Raji (cell line): ENCODE results near the gene SCGB1C1.

Source experiments
- POLR2A ChIP-seq: IDR thresholded peaks from 2 replicates; pipeline ENCODE4 v1.6.1; 2011; ENCODE audit warnings: low read depth, low read length, control low read depth; ENCODE audit not compliant: insufficient read depth

Gene SCGB1C1

DNA sequence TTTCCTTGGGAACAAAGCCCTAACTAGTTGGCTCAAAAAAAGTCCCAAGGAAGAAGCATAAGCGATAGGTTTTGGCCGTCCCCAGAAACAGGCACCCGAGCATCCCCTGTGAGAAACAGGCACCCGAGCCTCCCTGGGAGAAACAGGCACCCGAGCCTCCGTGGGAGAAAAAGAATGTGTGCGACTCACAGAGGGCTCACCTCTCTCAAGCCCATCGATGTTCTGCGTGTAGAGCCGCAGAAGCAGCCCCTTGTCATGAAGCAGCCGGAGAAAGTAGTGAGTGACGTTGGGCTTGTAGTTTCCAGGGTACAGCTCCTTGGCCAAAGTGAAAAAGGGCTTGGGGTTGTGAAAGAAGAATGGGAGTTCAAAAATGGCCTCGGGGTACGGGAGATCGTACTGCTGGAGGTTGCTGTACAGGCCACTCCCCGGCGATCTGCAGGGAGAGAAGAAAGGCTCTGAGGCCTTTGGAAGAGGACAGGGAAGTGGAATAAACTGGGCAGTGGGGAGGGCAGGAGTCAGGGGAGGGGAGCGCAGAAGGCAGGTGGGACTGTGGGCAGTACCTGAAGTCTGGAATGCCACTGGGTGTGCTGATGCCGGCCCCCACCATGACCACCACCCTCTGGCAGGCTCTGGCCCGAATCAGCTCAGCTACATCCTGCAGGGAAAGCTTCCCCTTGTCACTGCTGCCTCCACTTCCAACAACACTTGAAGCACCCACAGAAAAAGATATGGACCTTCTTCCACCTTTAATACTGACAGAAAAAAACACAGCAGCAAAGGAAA lies 40.1 kb downstream of the SCGB1C1 start:
- no peak for TF ChIP-seq POLR2A

DNA sequence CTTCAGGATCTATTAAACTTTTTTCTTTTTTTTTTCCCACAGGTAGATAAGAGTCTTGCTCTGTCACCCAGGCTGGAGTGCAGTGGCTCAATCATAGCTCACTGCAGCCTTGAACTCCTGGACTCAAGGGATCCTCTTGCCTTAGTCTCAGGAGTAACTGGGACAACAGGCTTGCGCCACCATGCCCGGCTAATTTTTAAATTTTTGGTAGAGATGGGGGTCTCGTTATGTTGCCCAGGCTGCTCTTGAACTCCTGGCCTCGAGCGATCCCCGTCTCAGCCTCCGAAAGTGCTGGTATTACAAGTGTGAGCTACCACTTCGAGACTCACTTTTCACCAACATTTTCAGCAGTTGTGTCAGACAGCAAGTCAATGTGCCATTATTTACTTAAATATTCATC lies 42.3 kb downstream of the SCGB1C1 start:
- no peak for TF ChIP-seq POLR2A

DNA sequence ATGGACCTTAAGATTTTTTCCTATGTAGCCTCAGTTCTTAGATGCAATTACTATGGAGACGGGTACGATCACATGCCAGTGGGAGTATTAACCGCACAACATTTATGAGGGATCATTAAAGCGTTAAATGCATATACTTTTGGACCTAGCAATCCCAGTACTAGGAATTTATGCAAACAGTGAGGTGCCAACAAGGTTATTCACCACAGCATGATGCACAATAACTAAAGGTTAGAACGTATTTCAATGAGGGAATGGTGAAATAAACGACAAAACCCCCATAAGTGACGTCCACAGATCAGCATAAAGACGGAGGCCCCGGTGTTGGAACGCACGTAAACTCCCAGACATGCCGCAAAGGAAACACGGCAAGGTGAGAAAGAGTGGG lies 42.7 kb downstream of the SCGB1C1 start:
- TF ChIP-seq POLR2A: no peak

DNA sequence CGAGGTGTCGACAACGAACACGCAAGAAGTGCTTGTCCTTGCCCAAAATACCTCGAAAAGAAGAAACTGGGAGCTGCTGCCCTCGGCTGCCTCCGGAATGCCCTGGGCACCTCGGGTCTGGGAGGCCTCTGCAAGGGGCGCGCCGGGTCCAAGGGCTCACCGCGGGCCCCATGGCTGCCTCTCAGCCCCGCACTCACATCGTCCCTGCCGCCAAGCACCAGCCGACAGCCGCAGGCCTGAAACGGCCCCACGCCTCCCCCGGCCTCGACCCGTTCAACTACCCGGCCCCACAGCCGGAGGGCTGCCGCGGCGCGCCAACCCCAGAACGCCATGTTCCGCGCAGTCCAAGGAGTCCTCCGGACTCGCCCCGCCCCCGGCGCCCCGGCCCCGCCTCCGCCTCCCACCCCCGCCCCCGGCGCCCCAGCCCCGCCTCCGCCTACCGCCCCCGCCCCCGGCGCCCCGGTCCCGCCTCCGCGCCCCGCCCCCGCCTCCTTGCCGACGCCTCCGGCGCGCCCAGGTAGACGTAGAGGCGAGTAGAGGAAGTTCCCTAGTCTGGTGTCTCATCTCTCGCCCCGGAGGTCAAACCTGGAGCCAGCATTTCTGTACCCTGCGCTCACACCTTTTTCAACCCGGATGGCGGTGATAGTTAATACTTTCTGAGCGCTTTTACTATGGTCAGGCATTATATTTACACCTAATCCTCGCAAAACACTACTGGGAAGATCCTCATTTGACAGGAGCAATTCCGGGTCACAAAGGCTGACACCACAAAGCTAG lies 43.3 kb downstream of the SCGB1C1 start, which contains the start of gene SIRT3:
TSS of gene SIRT3 (minus strand) at position 346 of the 777 bp plus-strand sequence. CDS start at position 332, 14 bp downstream.
- TF ChIP-seq POLR2A: peak; percentile 70

DNA sequence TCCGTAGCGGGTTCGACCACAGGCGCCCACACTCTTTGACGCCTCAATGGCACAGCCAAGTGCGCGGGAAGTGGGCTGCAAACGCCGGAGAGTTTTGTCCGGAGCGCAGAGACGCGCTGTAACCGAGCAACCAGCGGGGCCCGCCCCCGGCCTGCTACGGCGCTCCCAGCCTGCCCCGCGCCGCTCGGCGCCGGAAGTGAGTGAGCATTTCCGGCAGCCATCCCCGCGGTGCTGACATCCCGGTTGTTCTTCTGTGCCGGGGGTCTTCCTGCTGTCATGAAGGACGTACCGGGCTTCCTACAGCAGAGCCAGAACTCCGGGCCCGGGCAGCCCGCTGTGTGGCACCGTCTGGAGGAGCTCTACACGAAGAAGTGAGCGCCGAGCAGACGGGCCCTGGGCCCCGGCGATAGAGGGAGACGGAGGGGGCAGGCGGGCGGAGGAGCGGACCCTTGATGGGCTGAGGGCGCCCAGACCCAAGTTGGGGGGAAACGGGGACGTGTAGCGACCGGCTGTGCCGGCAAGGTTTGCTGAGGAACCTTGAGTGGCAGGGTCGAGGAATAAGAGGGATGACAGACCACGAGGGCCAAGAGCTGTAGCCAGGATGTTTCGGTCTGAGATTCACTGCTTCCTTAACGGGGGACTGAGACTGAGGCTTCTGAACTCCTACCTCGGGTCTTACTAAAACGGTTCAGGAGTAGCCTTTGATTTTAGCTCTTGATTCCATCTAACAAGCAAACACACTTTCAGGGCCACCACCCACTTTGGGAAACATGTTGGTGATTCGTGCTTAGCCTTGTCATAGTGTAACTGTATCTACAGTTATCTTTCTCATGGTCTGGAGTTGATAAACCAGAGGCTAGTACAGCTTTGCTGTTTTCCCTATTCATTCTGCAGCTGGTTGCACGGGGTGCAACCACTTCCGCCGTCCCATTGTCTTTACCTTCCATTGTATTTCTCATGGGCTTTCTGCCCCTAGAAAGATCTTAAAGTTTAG lies 44.2 kb downstream of the SCGB1C1 start, which contains the start of gene PSMD13:
TSS of gene PSMD13 (plus strand) at position 203 of the 994 bp plus-strand sequence. CDS start at position 277, 74 bp downstream.
- TF ChIP-seq POLR2A: peak; percentile 65

DNA sequence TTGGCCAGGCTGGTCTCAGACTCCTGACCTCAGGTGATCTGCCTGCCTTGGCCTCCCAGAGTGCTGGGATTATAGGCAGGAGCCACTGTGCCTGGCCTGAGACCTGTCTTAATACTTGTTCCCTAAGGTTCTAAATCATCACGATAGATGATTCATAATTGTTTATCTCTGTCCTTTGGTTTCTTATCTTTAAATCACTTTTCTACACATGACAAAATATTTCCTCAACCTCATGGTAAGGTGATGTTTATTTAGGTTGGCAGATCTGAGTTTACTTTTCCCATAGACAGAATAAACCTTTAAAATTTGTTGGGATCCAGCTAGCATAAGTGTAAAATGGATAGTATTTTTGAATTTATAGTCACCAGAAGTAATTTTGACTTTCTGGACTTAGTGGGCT lies 47.4 kb downstream of the SCGB1C1 start:
- no peak for TF ChIP-seq POLR2A

DNA sequence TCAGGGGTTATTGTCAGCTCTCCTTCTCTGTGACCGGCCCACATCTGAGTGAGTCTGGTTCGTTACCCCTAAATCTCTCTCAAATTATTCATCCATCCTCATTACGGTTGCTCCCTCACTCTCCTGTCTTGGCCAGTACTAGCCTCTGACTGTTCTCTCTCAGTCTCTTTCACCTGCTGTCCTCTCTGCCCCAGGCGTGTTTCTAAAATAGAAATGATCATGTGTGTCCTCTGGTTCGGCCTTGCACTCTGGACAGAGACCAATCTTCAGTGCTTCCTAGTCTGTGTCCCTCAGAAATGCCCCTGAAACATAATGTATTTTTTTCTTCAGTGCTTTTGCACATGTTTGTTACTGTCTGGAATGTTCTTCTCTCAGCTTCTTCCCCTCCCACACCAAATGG lies 48.8 kb downstream of the SCGB1C1 start:
- TF ChIP-seq POLR2A: no peak
